HK-2 (cell line): ENCODE measurements around the gene DGKI.

Experiments
- DNase-seq: peaks from one replicate; pipeline ENCODE4 v3.0.0-alpha.2; 2018; ENCODE audit not compliant: unreplicated experiment

Gene DGKI

GRCh38 chr7:137413901-137414300 lies 432.9 kb downstream of the DGKI start:
- no peak for DNase-seq

DNA sequence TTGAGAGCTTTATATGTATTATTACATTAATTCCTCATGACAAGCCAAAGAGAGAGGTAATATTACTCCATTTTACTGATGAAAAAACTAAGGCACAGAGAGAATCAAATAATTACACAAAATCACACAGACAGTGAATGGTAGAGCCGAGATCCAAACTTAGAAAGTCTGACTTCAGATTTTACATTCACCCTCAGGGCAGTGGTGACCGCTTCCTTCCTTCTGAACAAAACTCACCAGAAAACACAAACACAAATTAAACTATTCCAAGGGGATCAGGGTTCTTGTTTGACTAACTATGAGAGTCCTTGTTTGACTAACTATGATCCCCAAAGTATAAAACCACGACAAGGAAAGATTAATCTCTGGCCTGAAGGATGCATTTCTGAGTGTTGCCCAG lies 435.3 kb downstream of the DGKI start:
- DNase-seq, result no peak

GRCh38 chr7:137408126-137408525 lies 438.6 kb downstream of the DGKI start:
- no peak for DNase-seq

DNA sequence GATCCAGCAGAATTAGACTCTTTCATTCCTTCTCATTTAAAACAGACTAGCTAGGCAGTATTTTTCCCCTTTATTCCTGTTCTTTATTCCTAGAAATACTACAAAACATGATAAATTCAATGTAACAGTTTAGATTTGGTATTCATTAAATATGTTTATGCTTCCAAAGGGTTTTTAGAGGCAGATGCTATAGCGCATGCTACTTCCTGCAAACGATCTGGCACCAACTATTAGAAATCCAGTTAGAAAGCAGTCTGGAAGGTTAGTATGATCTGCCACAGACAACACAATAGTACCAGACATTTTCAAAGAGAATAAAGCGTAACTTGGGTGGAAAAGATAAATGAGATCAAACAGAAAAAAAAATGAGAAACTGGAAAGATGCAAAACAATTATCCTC lies 439.7 kb downstream of the DGKI start:
- no peak for DNase-seq

GRCh38 chr7:137404660-137405317 lies 442.0 kb downstream of the DGKI start:
- no peak for DNase-seq

- DNase-seq, result no peak
Measured at GRCh38 chr7:137403353-137403695, 443.4 kb downstream of the DGKI start.

DNA sequence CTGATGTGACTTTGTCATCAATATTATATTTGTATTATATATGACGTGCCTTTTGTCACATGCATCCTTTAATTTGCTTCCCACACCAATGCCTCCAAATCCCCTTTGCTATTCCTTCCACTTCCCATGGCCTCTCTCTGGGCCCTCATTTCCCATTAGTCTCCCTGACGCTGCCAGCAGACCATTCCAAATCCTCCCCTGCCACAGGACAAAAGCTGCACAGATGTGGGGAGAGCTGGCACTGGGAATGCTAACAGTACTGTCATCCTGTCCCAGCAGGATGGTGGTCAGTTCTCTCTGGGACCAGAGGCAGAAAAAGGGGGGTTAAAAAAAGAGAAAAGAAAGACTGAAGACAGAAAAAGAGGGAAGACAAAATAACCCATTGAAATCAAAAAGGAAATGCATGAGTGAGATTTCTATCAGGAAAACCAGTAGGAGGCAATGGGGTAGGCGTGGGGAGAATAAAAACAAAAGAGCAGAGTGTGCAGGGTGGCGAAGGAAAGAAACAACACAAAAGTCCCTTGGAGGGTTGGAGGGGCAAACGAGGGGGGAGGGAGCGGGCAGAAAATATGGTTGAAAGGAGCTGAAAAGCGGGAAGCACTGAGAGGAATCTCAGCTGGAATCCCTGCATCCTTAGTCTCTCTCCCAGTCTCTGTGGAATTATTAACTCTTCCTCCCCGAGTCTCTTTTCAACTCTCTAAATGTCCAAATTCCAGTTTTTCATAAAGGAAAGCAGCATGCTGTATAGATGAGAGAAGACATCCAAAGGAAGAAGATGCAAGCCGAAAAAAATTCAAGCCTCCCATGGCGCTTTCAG lies 444.0 kb downstream of the DGKI start:
- DNase-seq, result no peak

- no peak for DNase-seq
Measured at GRCh38 chr7:137399827-137400823, 446.6 kb downstream of the DGKI start.

DNA sequence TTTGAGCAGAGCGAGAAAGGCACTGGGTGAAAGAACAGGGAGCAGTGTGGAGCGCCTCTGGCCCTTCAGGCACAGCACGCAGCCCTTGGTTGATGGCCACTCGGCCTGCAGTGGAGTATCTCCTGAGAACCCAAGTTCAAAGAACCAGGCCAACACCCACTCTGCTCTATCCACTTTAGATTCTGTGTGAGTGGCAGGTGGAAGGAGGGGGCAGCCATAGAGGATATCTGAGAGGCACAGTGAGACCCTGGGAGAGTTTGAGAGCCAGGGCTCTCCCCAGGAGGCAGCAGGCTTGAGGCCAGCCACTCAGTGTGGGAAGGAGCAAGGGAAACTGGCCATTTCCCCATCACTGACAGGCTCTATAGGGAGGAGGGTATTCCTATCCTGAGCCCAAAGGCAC lies 450.7 kb downstream of the DGKI start:
- no peak for DNase-seq

DNA sequence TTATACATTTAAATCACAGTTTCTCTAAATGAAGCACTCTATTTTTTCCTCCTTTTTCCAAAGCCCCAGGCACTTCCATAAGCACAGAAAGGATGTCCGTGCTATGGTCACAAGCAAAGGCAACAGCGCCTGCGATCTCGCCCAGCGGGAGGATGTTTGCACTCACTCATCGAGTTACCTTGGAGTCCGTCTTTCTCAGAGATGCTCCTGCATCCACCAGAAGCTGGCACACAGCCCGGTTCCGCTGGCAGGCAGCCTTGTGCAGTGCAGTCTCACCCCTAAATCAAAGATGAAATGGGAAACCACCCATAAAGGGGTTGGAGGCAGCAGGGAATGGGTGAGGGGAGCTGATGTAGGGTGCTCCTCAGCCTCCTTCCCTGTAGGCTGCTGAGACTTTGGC lies 451.4 kb downstream of the DGKI start:
- DNase-seq, result no peak

DNA sequence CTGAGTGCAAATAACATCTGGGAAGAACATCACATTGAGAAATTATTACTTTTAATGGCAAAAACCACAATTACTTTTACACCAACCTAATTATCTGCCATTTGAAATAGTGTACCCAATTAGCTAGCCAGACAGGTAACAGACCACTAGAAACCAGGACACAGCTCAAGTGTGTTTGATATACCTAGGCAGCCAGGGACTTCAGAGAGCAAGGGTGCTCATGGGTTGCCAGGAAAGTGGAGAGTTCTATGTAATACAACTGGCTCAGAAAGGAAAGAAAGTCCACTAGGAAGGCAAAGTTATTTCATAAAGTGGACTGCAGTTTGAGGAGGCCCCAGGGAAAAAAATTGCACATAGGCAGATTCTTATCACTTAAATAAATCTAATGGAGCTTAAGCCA lies 453.2 kb downstream of the DGKI start:
- DNase-seq, result no peak

GRCh38 chr7:137390076-137390475 lies 456.7 kb downstream of the DGKI start:
- no peak for DNase-seq

- DNase-seq, result no peak
Measured at GRCh38 chr7:137388916-137389315, 457.9 kb downstream of the DGKI start.

- DNase-seq, result no peak
Measured at GRCh38 chr7:137386966-137387365, 459.8 kb downstream of the DGKI start.

- DNase-seq, result no peak
Measured at GRCh38 chr7:137381045-137381444, 465.7 kb downstream of the DGKI start.

- DNase-seq, result no peak
Measured at GRCh38 chr7:137373507-137373906, 473.3 kb downstream of the DGKI start.

DNA sequence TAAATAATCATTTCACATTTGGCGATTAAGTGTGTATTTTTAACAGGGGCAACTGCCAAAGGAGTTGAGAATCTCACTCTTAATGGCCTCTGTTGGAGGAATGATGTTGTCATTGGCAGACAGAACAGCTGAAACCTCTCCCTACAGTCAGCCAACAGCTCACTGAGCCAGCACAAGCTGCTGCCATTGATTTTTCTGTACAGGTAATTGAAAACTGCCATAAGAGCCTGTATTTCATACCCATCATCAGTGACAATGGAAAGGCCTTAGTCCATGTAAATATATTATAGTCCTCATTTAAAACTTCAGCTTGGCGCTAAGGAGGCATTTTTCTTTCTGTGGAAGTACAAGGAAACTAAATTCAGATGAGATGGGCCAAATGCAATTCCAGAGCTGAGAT lies 475.2 kb downstream of the DGKI start:
- DNase-seq, result no peak

GRCh38 chr7:137366995-137367394 lies 479.8 kb downstream of the DGKI start:
- no peak for DNase-seq

GRCh38 chr7:137363683-137364082 lies 483.1 kb downstream of the DGKI start:
- DNase-seq, result no peak

GRCh38 chr7:137360087-137360679 lies 486.6 kb downstream of the DGKI start:
- no peak for DNase-seq

GRCh38 chr7:137354961-137355360 lies 491.8 kb downstream of the DGKI start:
- no peak for DNase-seq

- DNase-seq, result no peak
Measured at GRCh38 chr7:137354396-137354795, 492.4 kb downstream of the DGKI start.
